ENCODE results near the gene MAP3K1. TPM values are rescaled to one million over a fixed set of nuclear protein-coding genes. Genes with fewer than 3 reads are reported as not detected.

The MAP3K1 gene
- total and polyA plus RNA-seq, 9 of the 15 experiments (the other 6 are each of a cell fraction or from before 2014, with no cell fraction given): 3.9 to 13.9 (median 7.5) TPM

DNA sequence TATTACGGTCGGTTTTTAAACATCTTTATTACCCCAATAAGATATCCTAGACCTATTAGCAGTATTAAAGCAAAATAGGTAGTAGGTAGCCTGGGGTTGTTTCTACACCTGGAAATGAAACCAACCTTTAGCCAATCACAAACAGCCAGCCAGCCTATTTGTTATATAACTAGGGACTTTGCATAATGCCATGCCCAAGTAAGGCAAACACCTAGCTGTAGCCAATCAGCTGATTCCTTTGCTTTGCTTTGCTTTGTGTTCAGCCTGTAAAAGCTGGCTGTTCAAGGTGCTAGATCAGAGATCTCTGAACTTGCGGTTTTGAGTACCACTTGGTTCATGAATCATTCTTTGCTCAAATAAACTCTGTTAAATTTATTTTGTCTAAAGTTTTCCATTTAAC lies 47.6 kb downstream of the MAP3K1 start (continued):
- TF ChIP-seq, protein P1, sequence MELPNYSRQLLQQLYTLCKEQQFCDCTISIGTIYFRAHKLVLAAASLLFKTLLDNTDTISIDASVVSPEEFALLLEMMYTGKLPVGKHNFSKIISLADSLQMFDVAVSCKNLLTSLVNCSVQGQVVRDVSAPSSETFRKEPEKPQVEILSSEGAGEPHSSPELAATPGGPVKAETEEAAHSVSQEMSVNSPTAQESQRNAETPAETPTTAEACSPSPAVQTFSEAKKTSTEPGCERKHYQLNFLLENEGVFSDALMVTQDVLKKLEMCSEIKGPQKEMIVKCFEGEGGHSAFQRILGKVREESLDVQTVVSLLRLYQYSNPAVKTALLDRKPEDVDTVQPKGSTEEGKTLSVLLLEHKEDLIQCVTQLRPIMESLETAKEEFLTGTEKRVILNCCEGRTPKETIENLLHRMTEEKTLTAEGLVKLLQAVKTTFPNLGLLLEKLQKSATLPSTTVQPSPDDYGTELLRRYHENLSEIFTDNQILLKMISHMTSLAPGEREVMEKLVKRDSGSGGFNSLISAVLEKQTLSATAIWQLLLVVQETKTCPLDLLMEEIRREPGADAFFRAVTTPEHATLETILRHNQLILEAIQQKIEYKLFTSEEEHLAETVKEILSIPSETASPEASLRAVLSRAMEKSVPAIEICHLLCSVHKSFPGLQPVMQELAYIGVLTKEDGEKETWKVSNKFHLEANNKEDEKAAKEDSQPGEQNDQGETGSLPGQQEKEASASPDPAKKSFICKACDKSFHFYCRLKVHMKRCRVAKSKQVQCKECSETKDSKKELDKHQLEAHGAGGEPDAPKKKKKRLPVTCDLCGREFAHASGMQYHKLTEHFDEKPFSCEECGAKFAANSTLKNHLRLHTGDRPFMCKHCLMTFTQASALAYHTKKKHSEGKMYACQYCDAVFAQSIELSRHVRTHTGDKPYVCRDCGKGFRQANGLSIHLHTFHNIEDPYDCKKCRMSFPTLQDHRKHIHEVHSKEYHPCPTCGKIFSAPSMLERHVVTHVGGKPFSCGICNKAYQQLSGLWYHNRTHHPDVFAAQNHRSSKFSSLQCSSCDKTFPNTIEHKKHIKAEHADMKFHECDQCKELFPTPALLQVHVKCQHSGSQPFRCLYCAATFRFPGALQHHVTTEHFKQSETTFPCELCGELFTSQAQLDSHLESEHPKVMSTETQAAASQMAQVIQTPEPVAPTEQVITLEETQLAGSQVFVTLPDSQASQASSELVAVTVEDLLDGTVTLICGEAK (IDR thresholded peaks at IDR 0.05): no peak
- TF ChIP-seq, protein P1 (CRISPR knock-in tag; IDR thresholded peaks at IDR 0.05): no peak
- no peak for TF ChIP-seq ZNF197 (CRISPR knock-in tag; IDR thresholded peaks at IDR 0.05; ENCODE audit: low read depth)
- TF ChIP-seq HNRNPK (IDR thresholded peaks at IDR 0.05; ENCODE audit: low read depth, low read length, poor library complexity, severe bottlenecking): no peak
- no peak for TF ChIP-seq COPS2 (conservative IDR thresholded peaks at IDR 0.05)
- no peak for TF ChIP-seq ZNF431 (CRISPR knock-in tag; IDR thresholded peaks at IDR 0.05)
- TF ChIP-seq SNAPC5 (CRISPR knock-in tag; IDR thresholded peaks at IDR 0.05): no peak
- no peak for TF ChIP-seq NELFE (IDR thresholded peaks at IDR 0.05; ENCODE audit: insufficient read depth, insufficient read length)
- TF ChIP-seq KDM2B (CRISPR knock-in tag; IDR thresholded peaks at IDR 0.05): no peak
- TF ChIP-seq SRF (CRISPR knock-in tag; IDR thresholded peaks at IDR 0.05): no peak
- TF ChIP-seq BRD4 (IDR thresholded peaks at IDR 0.05): no peak
- TF ChIP-seq ZNF766 (CRISPR knock-in tag; conservative IDR thresholded peaks at IDR 0.05): no peak
- no peak for TF ChIP-seq KHSRP (IDR thresholded peaks at IDR 0.05)
- TF ChIP-seq, protein P2, sequence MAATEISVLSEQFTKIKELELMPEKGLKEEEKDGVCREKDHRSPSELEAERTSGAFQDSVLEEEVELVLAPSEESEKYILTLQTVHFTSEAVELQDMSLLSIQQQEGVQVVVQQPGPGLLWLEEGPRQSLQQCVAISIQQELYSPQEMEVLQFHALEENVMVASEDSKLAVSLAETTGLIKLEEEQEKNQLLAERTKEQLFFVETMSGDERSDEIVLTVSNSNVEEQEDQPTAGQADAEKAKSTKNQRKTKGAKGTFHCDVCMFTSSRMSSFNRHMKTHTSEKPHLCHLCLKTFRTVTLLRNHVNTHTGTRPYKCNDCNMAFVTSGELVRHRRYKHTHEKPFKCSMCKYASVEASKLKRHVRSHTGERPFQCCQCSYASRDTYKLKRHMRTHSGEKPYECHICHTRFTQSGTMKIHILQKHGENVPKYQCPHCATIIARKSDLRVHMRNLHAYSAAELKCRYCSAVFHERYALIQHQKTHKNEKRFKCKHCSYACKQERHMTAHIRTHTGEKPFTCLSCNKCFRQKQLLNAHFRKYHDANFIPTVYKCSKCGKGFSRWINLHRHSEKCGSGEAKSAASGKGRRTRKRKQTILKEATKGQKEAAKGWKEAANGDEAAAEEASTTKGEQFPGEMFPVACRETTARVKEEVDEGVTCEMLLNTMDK (IDR thresholded peaks at IDR 0.05; ENCODE audit: borderline replicate concordance, insufficient read depth, low read depth, low read length, poor library complexity, severe bottlenecking): no peak
- no peak for TF ChIP-seq TAF9B (IDR thresholded peaks at IDR 0.05; ENCODE audit: partially characterized antibody)
